Activated CD4-positive, alpha-beta T cell treated with anti-CD3 and anti-CD28 coated beads, Interleukin-2, amount 10 ng/mL, durations not matched to agents 7 days and 5 days (primary cell): ENCODE data around the gene GRK5. TPM values are rescaled to one million over a fixed set of nuclear protein-coding genes. Genes with fewer than 3 reads are reported as not detected.

Experiments
- CTCF ChIA-PET: fragments of 350-600 bp; sonication (Branson Sonifier 250); formaldehyde crosslinking; loops from one replicate; lab custom pipeline; 2021; ENCODE audit warnings: antibody characterized with exemption; lab: Charles Lee
- POLR2A ChIA-PET: fragments of 350-600 bp; sonication (Branson Sonifier 250); formaldehyde crosslinking; loops from one replicate; lab custom pipeline; 2021; ENCODE audit warnings: antibody characterized with exemption; lab: Charles Lee
- DNase-seq: peaks from one replicate; pipeline ENCODE4 v3.0.0-alpha.2; 2020
- H3K27ac Mint-ChIP-seq: one replicate; pipeline ENCODE4 v1.8.0; 2021; ENCODE audit warnings: mild to moderate bottlenecking, moderate library complexity, mixed read lengths
- H3K27me3 Mint-ChIP-seq: one replicate; pipeline ENCODE4 v1.8.0; 2021; ENCODE audit warnings: mixed read lengths
- H3K36me3 Mint-ChIP-seq: one replicate; pipeline ENCODE4 v1.8.0; 2021; ENCODE audit warnings: low read depth, mixed read lengths
- H3K4me1 Mint-ChIP-seq: one replicate; pipeline ENCODE4 v1.8.0; 2021; ENCODE audit warnings: mixed read lengths
- H3K4me3 Mint-ChIP-seq: one replicate; pipeline ENCODE4 v1.8.0; 2021; ENCODE audit warnings: mild to moderate bottlenecking, moderate library complexity, mixed read lengths
- H3K9me3 Mint-ChIP-seq: one replicate; pipeline ENCODE4 v1.8.0; 2021; ENCODE audit warnings: mixed read lengths
- total RNA-seq, 2 experiments: library from RNA; stranded (reverse); gene quantifications; one replicate each; pipeline ENCODE4 v1.2.3, GENCODE V29; 2021

GRK5 gene
- total RNA-seq, 2 experiments from 2014 or later = 26.0 to 27.5 TPM

- H3K27ac Mint-ChIP-seq = no peak overlapping the region
- H3K4me3 Mint-ChIP-seq = no peak overlapping the region
- H3K36me3 Mint-ChIP-seq = peaks cover 12% of the 10 kb centered on the region
- POLR2A ChIA-PET = interaction anchor here (0.5 kb wide), 1 partner anchor 49 kb away, joined by 3 read pairs; no protein-coding TSS in a partner anchor
- DNase-seq = no peak
- H3K27me3 Mint-ChIP-seq = peaks cover 23% of the 10 kb centered on the region
- H3K4me1 Mint-ChIP-seq = peaks cover 66% of the 10 kb centered on the region
- H3K9me3 Mint-ChIP-seq = no peaks in the 10 kb centered on the region
- CTCF ChIA-PET = interaction anchor here (0.6 to 1.4 kb wide), 4 partner anchors 8 to 171 kb away, joined by 3 to 4 read pairs (median 4); no protein-coding TSS in a partner anchor
Observed at GRCh38 chr10:119308551-119309422, 101.4 kb downstream of the GRK5 start.

- no peak for DNase-seq
- Mint-ChIP-seq H3K4me1 (peaks cover 68% of the 10 kb centered on the region), H3K27ac (no peak overlapping the region), H3K36me3 (peaks cover 12% of the 10 kb centered on the region), H3K27me3 (peaks cover 23% of the 10 kb centered on the region), H3K9me3 (no peaks in the 10 kb centered on the region), H3K4me3 (no peak overlapping the region)
- ChIA-PET CTCF (interaction anchor here (0.9 to 1.4 kb wide), 4 partner anchors 10 to 170 kb away, joined by 3 to 5 read pairs (median 4); partner anchors contain the start of gene GRK5), POLR2A (no interaction called here)
Observed at GRCh38 chr10:119309423-119309770, 102.0 kb downstream of the GRK5 start.

GRCh38 chr10:119310806-119311205 is 103.4 kb downstream of the GRK5 start:
- Mint-ChIP-seq H3K27me3 (peaks cover 27% of the 10 kb centered on the region), H3K27ac (no peak overlapping the region), H3K36me3 (peaks cover 12% of the 10 kb centered on the region), H3K9me3 (no peaks in the 10 kb centered on the region), H3K4me3 (no peak overlapping the region), H3K4me1 (peaks cover 67% of the 10 kb centered on the region)
- ChIA-PET CTCF (interaction anchor here (0.9 kb wide), 1 partner anchor 135 kb away, joined by 3 read pairs; no protein-coding TSS in a partner anchor), POLR2A (no interaction called here)
- no peak for DNase-seq

- H3K9me3 Mint-ChIP-seq = no peaks in the 10 kb centered on the region
- peaks cover 57% of the 10 kb centered on the region for H3K4me1 Mint-ChIP-seq
- ChIA-PET CTCF (interaction anchor here (0.7 to 1.3 kb wide), 5 partner anchors 10 to 106 kb away, joined by 3 to 4 read pairs (median 4); no protein-coding TSS in a partner anchor), POLR2A (no interaction called here)
- H3K27me3 Mint-ChIP-seq = peaks cover 27% of the 10 kb centered on the region
- H3K36me3 Mint-ChIP-seq = peaks cover 12% of the 10 kb centered on the region
- no peak for DNase-seq
- no peak overlapping the region for H3K27ac Mint-ChIP-seq
- no peak overlapping the region for H3K4me3 Mint-ChIP-seq
Observed at GRCh38 chr10:119312241-119312640, 104.9 kb downstream of the GRK5 start.

- peaks cover 12% of the 10 kb centered on the region for H3K36me3 Mint-ChIP-seq
- ChIA-PET POLR2A (no interaction called here), CTCF (no interaction called here)
- peak overlapping the region; percentile 7 for H3K4me3 Mint-ChIP-seq
- no peaks in the 10 kb centered on the region for H3K9me3 Mint-ChIP-seq
- no peak overlapping the region for H3K27ac Mint-ChIP-seq
- H3K4me1 Mint-ChIP-seq = peaks cover 51% of the 10 kb centered on the region
- H3K27me3 Mint-ChIP-seq = peaks cover 32% of the 10 kb centered on the region
- no peak for DNase-seq
Observed at GRCh38 chr10:119313024-119313423, 105.7 kb downstream of the GRK5 start.

GRCh38 chr10:119313644-119314043 is 106.3 kb downstream of the GRK5 start:
- Mint-ChIP-seq H3K36me3 (peaks cover 12% of the 10 kb centered on the region), H3K4me1 (peaks cover 52% of the 10 kb centered on the region), H3K27ac (no peak overlapping the region), H3K27me3 (peaks cover 37% of the 10 kb centered on the region), H3K9me3 (no peaks in the 10 kb centered on the region), H3K4me3 (no peak overlapping the region)
- ChIA-PET POLR2A (no interaction called here), CTCF (interaction anchor here (0.6 to 1.3 kb wide), 3 partner anchors 9 to 104 kb away, joined by 3 read pairs; no protein-coding TSS in a partner anchor)
- DNase-seq = peak; percentile 62

- H3K9me3 Mint-ChIP-seq = no peaks in the 10 kb centered on the region
- H3K27ac Mint-ChIP-seq = no peak overlapping the region
- H3K4me1 Mint-ChIP-seq = peaks cover 53% of the 10 kb centered on the region
- H3K36me3 Mint-ChIP-seq = peaks cover 12% of the 10 kb centered on the region
- CTCF ChIA-PET = interaction anchor here (0.6 to 1.3 kb wide), 4 partner anchors 9 to 107 kb away, joined by 3 read pairs; partner anchors contain the start of gene GRK5
- H3K4me3 Mint-ChIP-seq = no peak overlapping the region
- peaks cover 41% of the 10 kb centered on the region for H3K27me3 Mint-ChIP-seq
- no peak for DNase-seq
- POLR2A ChIA-PET = no interaction called here
Observed at GRCh38 chr10:119314061-119314460, 106.7 kb downstream of the GRK5 start.

GRCh38 chr10:119314486-119314885 is 107.1 kb downstream of the GRK5 start:
- H3K27me3 Mint-ChIP-seq = peaks cover 38% of the 10 kb centered on the region
- H3K36me3 Mint-ChIP-seq = peaks cover 12% of the 10 kb centered on the region
- H3K4me1 Mint-ChIP-seq = peaks cover 53% of the 10 kb centered on the region
- DNase-seq = no peak
- CTCF ChIA-PET = interaction anchor here (0.6 to 1.3 kb wide), 4 partner anchors 10 to 134 kb away, joined by 3 to 4 read pairs (median 3); partner anchors contain the start of gene GRK5
- no peak overlapping the region for H3K27ac Mint-ChIP-seq
- no peak overlapping the region for H3K4me3 Mint-ChIP-seq
- no peaks in the 10 kb centered on the region for H3K9me3 Mint-ChIP-seq
- POLR2A ChIA-PET = no interaction called here

GRCh38 chr10:119315128-119316001 is 108.0 kb downstream of the GRK5 start:
- H3K36me3 Mint-ChIP-seq = peaks cover 10% of the 10 kb centered on the region
- H3K9me3 Mint-ChIP-seq = no peaks in the 10 kb centered on the region
- POLR2A ChIA-PET = no interaction called here
- peak; percentile 59 for DNase-seq
- H3K27me3 Mint-ChIP-seq = peaks cover 33% of the 10 kb centered on the region
- peaks cover 50% of the 10 kb centered on the region for H3K4me1 Mint-ChIP-seq
- H3K4me3 Mint-ChIP-seq = no peak overlapping the region
- H3K27ac Mint-ChIP-seq = no peak overlapping the region
- CTCF ChIA-PET = interaction anchor here (1.1 to 1.3 kb wide), 3 partner anchors 10 to 109 kb away, joined by 3 read pairs; partner anchors contain the start of gene GRK5

- ChIA-PET CTCF (interaction anchor here (1.1 to 1.3 kb wide), 2 partner anchors 10 to 20 kb away, joined by 3 read pairs; no protein-coding TSS in a partner anchor), POLR2A (no interaction called here)
- H3K4me1 Mint-ChIP-seq = peaks cover 47% of the 10 kb centered on the region
- no peaks in the 10 kb centered on the region for H3K9me3 Mint-ChIP-seq
- no peak overlapping the region for H3K27ac Mint-ChIP-seq
- peaks cover 10% of the 10 kb centered on the region for H3K36me3 Mint-ChIP-seq
- DNase-seq = no peak
- no peak overlapping the region for H3K4me3 Mint-ChIP-seq
- peaks cover 27% of the 10 kb centered on the region for H3K27me3 Mint-ChIP-seq
Observed at GRCh38 chr10:119316002-119316358, 108.6 kb downstream of the GRK5 start.

GRCh38 chr10:119316729-119317097 is 109.3 kb downstream of the GRK5 start:
- Mint-ChIP-seq H3K27me3 (peaks cover 23% of the 10 kb centered on the region), H3K4me3 (no peak overlapping the region), H3K4me1 (peaks cover 47% of the 10 kb centered on the region), H3K9me3 (no peaks in the 10 kb centered on the region), H3K36me3 (peaks cover 7% of the 10 kb centered on the region), H3K27ac (no peak overlapping the region)
- ChIA-PET POLR2A (interaction anchor here (0.6 kb wide), 1 partner anchor 73 kb away, joined by 3 read pairs; no protein-coding TSS in a partner anchor), CTCF (interaction anchor here (0.6 to 1.3 kb wide), 2 partner anchors 8 to 20 kb away, joined by 3 read pairs; no protein-coding TSS in a partner anchor)
- DNase-seq = no peak
